Activated naive CD4-positive, alpha-beta T cell treated with anti-CD3 and anti-CD28 coated beads, Interleukin-2, amount 10 ng/mL, durations not matched to agents 7 days and 5 days (primary cell): ENCODE results near the gene FAT4.

Experiments used
- CTCF ChIA-PET: fragments of 350-600 bp; sonication (Branson Sonifier 250); formaldehyde crosslinking; loops from one replicate; lab custom pipeline; 2021; ENCODE audit warnings: antibody characterized with exemption; lab: Charles Lee
- DNase-seq: peaks from one replicate; pipeline ENCODE4 v3.0.0-alpha.2; 2020
- H3K27ac Mint-ChIP-seq: one replicate; pipeline ENCODE4 v1.8.0; 2021; ENCODE audit warnings: mild to moderate bottlenecking, moderate library complexity, mixed read lengths
- H3K27me3 Mint-ChIP-seq: one replicate; pipeline ENCODE4 v1.8.0; 2021; ENCODE audit warnings: mild to moderate bottlenecking, mixed read lengths
- H3K36me3 Mint-ChIP-seq: one replicate; pipeline ENCODE4 v1.8.0; 2021; ENCODE audit warnings: mixed read lengths
- H3K4me1 Mint-ChIP-seq: one replicate; pipeline ENCODE4 v1.8.0; 2021; ENCODE audit warnings: mixed read lengths
- H3K4me3 Mint-ChIP-seq: one replicate; pipeline ENCODE4 v1.8.0; 2021; ENCODE audit warnings: mild to moderate bottlenecking, moderate library complexity, mixed read lengths
- H3K9me3 Mint-ChIP-seq: one replicate; pipeline ENCODE4 v1.8.0; 2021; ENCODE audit warnings: mixed read lengths

Gene FAT4

GRCh38 chr4:125338814-125339213 lies 24.1 kb downstream of the FAT4 start:
- Mint-ChIP-seq H3K36me3 (no peaks in the 10 kb centered on the region), H3K4me3 (no peak overlapping the region), H3K4me1 (no peaks in the 10 kb centered on the region), H3K27me3 (no peaks in the 10 kb centered on the region), H3K9me3 (no peaks in the 10 kb centered on the region), H3K27ac (no peak overlapping the region)
- no peak for DNase-seq
- CTCF ChIA-PET, result no interaction called here

GRCh38 chr4:125344198-125344597 lies 29.4 kb downstream of the FAT4 start:
- no peaks in the 10 kb centered on the region for H3K4me1 Mint-ChIP-seq
- H3K27me3 Mint-ChIP-seq, result no peaks in the 10 kb centered on the region
- H3K27ac Mint-ChIP-seq, result no peak overlapping the region
- H3K9me3 Mint-ChIP-seq, result no peaks in the 10 kb centered on the region
- H3K36me3 Mint-ChIP-seq, result no peaks in the 10 kb centered on the region
- DNase-seq, result no peak
- CTCF ChIA-PET, result no interaction called here
- H3K4me3 Mint-ChIP-seq, result no peak overlapping the region

- no peak for DNase-seq
- CTCF ChIA-PET, result no interaction called here
- Mint-ChIP-seq H3K4me3 (no peak overlapping the region), H3K27me3 (no peaks in the 10 kb centered on the region), H3K4me1 (no peaks in the 10 kb centered on the region), H3K36me3 (no peaks in the 10 kb centered on the region), H3K9me3 (no peaks in the 10 kb centered on the region), H3K27ac (no peak overlapping the region)
Measured at GRCh38 chr4:125346616-125347015, 31.9 kb downstream of the FAT4 start.

GRCh38 chr4:125350470-125351135 lies 35.8 kb downstream of the FAT4 start:
- no peaks in the 10 kb centered on the region for H3K27me3 Mint-ChIP-seq
- H3K4me1 Mint-ChIP-seq, result no peaks in the 10 kb centered on the region
- CTCF ChIA-PET, result no interaction called here
- no peaks in the 10 kb centered on the region for H3K36me3 Mint-ChIP-seq
- DNase-seq, result no peak
- no peak overlapping the region for H3K4me3 Mint-ChIP-seq
- no peak overlapping the region for H3K27ac Mint-ChIP-seq
- no peaks in the 10 kb centered on the region for H3K9me3 Mint-ChIP-seq

GRCh38 chr4:125352521-125352920 lies 37.8 kb downstream of the FAT4 start:
- CTCF ChIA-PET, result no interaction called here
- Mint-ChIP-seq H3K36me3 (no peaks in the 10 kb centered on the region), H3K4me1 (no peaks in the 10 kb centered on the region)

GRCh38 chr4:125353131-125353530 lies 38.4 kb downstream of the FAT4 start:
- CTCF ChIA-PET, result no interaction called here
- Mint-ChIP-seq H3K27me3 (no peaks in the 10 kb centered on the region), H3K9me3 (no peaks in the 10 kb centered on the region), H3K4me1 (no peaks in the 10 kb centered on the region), H3K4me3 (no peak overlapping the region), H3K36me3 (no peaks in the 10 kb centered on the region), H3K27ac (no peak overlapping the region)
- no peak for DNase-seq

More at GRCh38 chr4:125352521-125352920, 37.8 kb downstream of the FAT4 start:
- H3K4me3 Mint-ChIP-seq, result no peak overlapping the region
- no peak for DNase-seq
- H3K27me3 Mint-ChIP-seq, result no peaks in the 10 kb centered on the region
- no peak overlapping the region for H3K27ac Mint-ChIP-seq
- H3K9me3 Mint-ChIP-seq, result no peaks in the 10 kb centered on the region

- no peak for DNase-seq
- Mint-ChIP-seq H3K27me3 (no peaks in the 10 kb centered on the region), H3K27ac (no peak overlapping the region), H3K9me3 (no peaks in the 10 kb centered on the region), H3K4me1 (no peaks in the 10 kb centered on the region), H3K36me3 (no peaks in the 10 kb centered on the region), H3K4me3 (no peak overlapping the region)
- CTCF ChIA-PET, result no interaction called here
Measured at GRCh38 chr4:125355791-125356190, 41.0 kb downstream of the FAT4 start.

- Mint-ChIP-seq H3K27ac (no peak overlapping the region), H3K4me1 (no peaks in the 10 kb centered on the region), H3K27me3 (no peaks in the 10 kb centered on the region), H3K4me3 (no peak overlapping the region), H3K36me3 (no peaks in the 10 kb centered on the region), H3K9me3 (no peaks in the 10 kb centered on the region)
- CTCF ChIA-PET, result no interaction called here
- DNase-seq, result no peak
Measured at GRCh38 chr4:125357675-125358074, 42.9 kb downstream of the FAT4 start.

- no peak for DNase-seq
- no peak overlapping the region for H3K27ac Mint-ChIP-seq
- CTCF ChIA-PET, result no interaction called here
- no peak overlapping the region for H3K4me3 Mint-ChIP-seq
- H3K9me3 Mint-ChIP-seq, result no peaks in the 10 kb centered on the region
- no peaks in the 10 kb centered on the region for H3K4me1 Mint-ChIP-seq
- H3K27me3 Mint-ChIP-seq, result no peaks in the 10 kb centered on the region
- no peaks in the 10 kb centered on the region for H3K36me3 Mint-ChIP-seq
Measured at GRCh38 chr4:125358453-125358852, 43.7 kb downstream of the FAT4 start.

- no peaks in the 10 kb centered on the region for H3K9me3 Mint-ChIP-seq
- no peaks in the 10 kb centered on the region for H3K4me1 Mint-ChIP-seq
- no peak for DNase-seq
- CTCF ChIA-PET, result no interaction called here
- H3K27me3 Mint-ChIP-seq, result no peaks in the 10 kb centered on the region
- no peaks in the 10 kb centered on the region for H3K36me3 Mint-ChIP-seq
- no peak overlapping the region for H3K27ac Mint-ChIP-seq
- H3K4me3 Mint-ChIP-seq, result no peak overlapping the region
Measured at GRCh38 chr4:125359363-125359762, 44.6 kb downstream of the FAT4 start.

GRCh38 chr4:125359960-125360634 lies 45.3 kb downstream of the FAT4 start:
- CTCF ChIA-PET, result no interaction called here
- H3K4me3 Mint-ChIP-seq, result no peak overlapping the region

GRCh38 chr4:125360727-125361126 lies 46.0 kb downstream of the FAT4 start:
- DNase-seq, result no peak
- no peak overlapping the region for H3K27ac Mint-ChIP-seq
- H3K9me3 Mint-ChIP-seq, result peaks cover 2% of the 10 kb centered on the region
- CTCF ChIA-PET, result no interaction called here
- no peaks in the 10 kb centered on the region for H3K36me3 Mint-ChIP-seq
- H3K4me3 Mint-ChIP-seq, result no peak overlapping the region
- no peaks in the 10 kb centered on the region for H3K27me3 Mint-ChIP-seq
- H3K4me1 Mint-ChIP-seq, result no peaks in the 10 kb centered on the region

More at GRCh38 chr4:125359960-125360634, 45.3 kb downstream of the FAT4 start:
- Mint-ChIP-seq H3K4me1 (no peaks in the 10 kb centered on the region), H3K36me3 (no peaks in the 10 kb centered on the region), H3K27ac (no peak overlapping the region), H3K9me3 (peaks cover 2% of the 10 kb centered on the region), H3K27me3 (no peaks in the 10 kb centered on the region)
- DNase-seq, result no peak
